ENCODE data around the gene POU4F1.

GRCh38 chr13:78618411-78618810, 15.1 kb upstream of the POU4F1 start:
- TF ChIP-seq POLR2AphosphoS5 (IDR thresholded peaks at IDR 0.05) (no peak), CTCF (IDR thresholded peaks at IDR 0.05) (no peak)
